ENCODE measurements around the gene SLC25A44.
A peak's percentile ranks its signal among the peaks of the same experiment; 100 is the strongest.

SLC25A44 gene

GRCh38 chr1:156251527-156251926, 57.6 kb downstream of the SLC25A44 start:
- peak overlapping the region; percentile 47 for H3K4me3 ChIP-seq (ENCODE audit: low read length, poor library complexity, severe bottlenecking)
- H3K9me3 ChIP-seq (ENCODE audit: insufficient read depth, low read depth, low read length) = no peaks in the 10 kb centered on the region
- no peak for TF ChIP-seq EZH2phosphoT487 (IDR thresholded peaks at IDR 0.05; ENCODE audit: borderline replicate concordance)
- TF ChIP-seq CTCF (conservative IDR thresholded peaks at IDR 0.05; ENCODE audit: low read length) = no peak
- H3K27me3 ChIP-seq (ENCODE audit: insufficient read depth, low read length, poor library complexity, severe bottlenecking) = no peaks in the 10 kb centered on the region
- peak overlapping the region; percentile 67 for H3K9ac ChIP-seq (ENCODE audit: low read depth, low read length, poor library complexity, severe bottlenecking)
- no peaks in the 10 kb centered on the region; the same call in 1 of the 2 replicates for H3K79me2 ChIP-seq (ENCODE audit: insufficient read depth, low read length)
- H3K36me3 ChIP-seq (ENCODE audit: insufficient read depth, low read length) = peaks cover 63% of the 10 kb centered on the region
- peak overlapping the region; percentile 73 for H3K4me2 ChIP-seq (ENCODE audit: low read depth, low read length, poor library complexity, severe bottlenecking)
- H3K9me2 ChIP-seq (replicated peaks; ENCODE audit: low read depth, low read length) = no peaks in the 10 kb centered on the region
- H4K20me1 ChIP-seq (ENCODE audit: insufficient read depth, low read length, poor library complexity, severe bottlenecking) = no peaks in the 10 kb centered on the region
- H3K4me1 ChIP-seq (ENCODE audit: insufficient read depth, low read length, poor library complexity, severe bottlenecking) = peaks cover 25% of the 10 kb centered on the region
- H2AFZ ChIP-seq (ENCODE audit: low read length) = no peak overlapping the region
- H3F3A ChIP-seq (ENCODE audit: low read depth) = peaks cover 9% of the 10 kb centered on the region

- H3F3A ChIP-seq (ENCODE audit: low read depth) = peaks cover 9% of the 10 kb centered on the region
- H3K27me3 ChIP-seq (ENCODE audit: insufficient read depth, low read length, poor library complexity, severe bottlenecking) = no peaks in the 10 kb centered on the region
- no peaks in the 10 kb centered on the region; the same call in 1 of the 2 replicates for H3K79me2 ChIP-seq (ENCODE audit: insufficient read depth, low read length)
- TF ChIP-seq CTCF (conservative IDR thresholded peaks at IDR 0.05; ENCODE audit: low read length) (no peak), EZH2phosphoT487 (IDR thresholded peaks at IDR 0.05; ENCODE audit: borderline replicate concordance) (no peak)
- H4K20me1 ChIP-seq (ENCODE audit: insufficient read depth, low read length, poor library complexity, severe bottlenecking) = no peaks in the 10 kb centered on the region
- no peak overlapping the region for H3K4me3 ChIP-seq (ENCODE audit: low read length, poor library complexity, severe bottlenecking)
- peaks cover 29% of the 10 kb centered on the region for H3K4me1 ChIP-seq (ENCODE audit: insufficient read depth, low read length, poor library complexity, severe bottlenecking)
- H3K9me2 ChIP-seq (replicated peaks; ENCODE audit: low read depth, low read length) = no peaks in the 10 kb centered on the region
- peaks cover 79% of the 10 kb centered on the region for H3K36me3 ChIP-seq (ENCODE audit: insufficient read depth, low read length)
- H3K4me2 ChIP-seq (ENCODE audit: low read depth, low read length, poor library complexity, severe bottlenecking) = no peak overlapping the region
- H3K9ac ChIP-seq (ENCODE audit: low read depth, low read length, poor library complexity, severe bottlenecking) = no peak overlapping the region
- no peaks in the 10 kb centered on the region for H3K9me3 ChIP-seq (ENCODE audit: insufficient read depth, low read depth, low read length)
- H2AFZ ChIP-seq (ENCODE audit: low read length) = no peak overlapping the region
Measured at GRCh38 chr1:156253634-156254033, 59.7 kb downstream of the SLC25A44 start.

- Histone ChIP-seq H3K9me3 (ENCODE audit: insufficient read depth, low read depth, low read length) (no peaks in the 10 kb centered on the region), H3K27me3 (ENCODE audit: insufficient read depth, low read length, poor library complexity, severe bottlenecking) (no peaks in the 10 kb centered on the region)
Measured at GRCh38 chr1:156257711-156258110, 63.8 kb downstream of the SLC25A44 start.

More at GRCh38 chr1:156257711-156258110, 63.8 kb downstream of the SLC25A44 start:
- TF ChIP-seq CTCF (conservative IDR thresholded peaks at IDR 0.05; ENCODE audit: low read length) = no peak
- TF ChIP-seq EZH2phosphoT487 (IDR thresholded peaks at IDR 0.05; ENCODE audit: borderline replicate concordance) = no peak
- Histone ChIP-seq H3K9ac (ENCODE audit: low read depth, low read length, poor library complexity, severe bottlenecking) (peak overlapping the region; percentile 18), H3K79me2 (ENCODE audit: insufficient read depth, low read length) (no peaks in the 10 kb centered on the region), H3F3A (ENCODE audit: low read depth) (0 out of 2 replicates have a peak, but pooled peaks cover under 1% of the 10 kb centered on the region), H3K9me2 (replicated peaks; ENCODE audit: low read depth, low read length) (no peaks in the 10 kb centered on the region), H3K36me3 (ENCODE audit: insufficient read depth, low read length) (peaks cover 76% of the 10 kb centered on the region), H4K20me1 (ENCODE audit: insufficient read depth, low read length, poor library complexity, severe bottlenecking) (no peaks in the 10 kb centered on the region), H3K4me3 (ENCODE audit: low read length, poor library complexity, severe bottlenecking) (no peak overlapping the region), H3K4me2 (ENCODE audit: low read depth, low read length, poor library complexity, severe bottlenecking) (no peak overlapping the region), H3K4me1 (ENCODE audit: insufficient read depth, low read length, poor library complexity, severe bottlenecking) (peaks cover 6% of the 10 kb centered on the region), H2AFZ (ENCODE audit: low read length) (no peak overlapping the region)
